Mucosa of rectum (tissue), 2 donors: ENCODE data around the gene ANKMY1.

ENCODE experiments used
- H3K27ac ChIP-seq, 2 donors: one replicate each; pipeline ENCODE4 v1.7.0; 2013; ENCODE audit warnings: inconsistent platforms in 2 of 2, low read depth in 2 of 2, low read length in 2 of 2
- H3K27me3 ChIP-seq, 2 donors: one replicate each; pipeline ENCODE4 v1.7.0; 2013; ENCODE audit warnings: low read length in 2 of 2; ENCODE audit not compliant: control insufficient read depth in 2 of 2, insufficient read depth in 2 of 2
- H3K36me3 ChIP-seq, 2 donors: one replicate each; pipeline ENCODE4 v1.7.0; 2013; ENCODE audit warnings: low read length in 2 of 2; ENCODE audit not compliant: control insufficient read depth in 2 of 2, insufficient read depth in 2 of 2
- H3K4me1 ChIP-seq, 2 donors: one replicate each; pipeline ENCODE4 v1.7.0; 2013; ENCODE audit warnings: low read length in 2 of 2, mild to moderate bottlenecking in 1 of 2; ENCODE audit not compliant: control insufficient read depth in 2 of 2, insufficient read depth in 2 of 2
- H3K4me3 ChIP-seq, 2 donors: one replicate each; pipeline ENCODE4 v1.7.0; 2013; ENCODE audit warnings: low read length in 2 of 2
- H3K9ac ChIP-seq, 2 donors: one replicate each; pipeline ENCODE4 v1.7.0; 2013; ENCODE audit warnings: low read length in 2 of 2, low read depth in 1 of 2, mild to moderate bottlenecking in 1 of 2
- H3K9me3 ChIP-seq, 2 donors: one replicate each; pipeline ENCODE4 v1.7.0; 2013; ENCODE audit warnings: low read length in 2 of 2; ENCODE audit not compliant: control insufficient read depth in 2 of 2
- donor health status: healthy.
- donor health status: Normal muscosa, but diverticular disease.

The ANKMY1 gene

DNA sequence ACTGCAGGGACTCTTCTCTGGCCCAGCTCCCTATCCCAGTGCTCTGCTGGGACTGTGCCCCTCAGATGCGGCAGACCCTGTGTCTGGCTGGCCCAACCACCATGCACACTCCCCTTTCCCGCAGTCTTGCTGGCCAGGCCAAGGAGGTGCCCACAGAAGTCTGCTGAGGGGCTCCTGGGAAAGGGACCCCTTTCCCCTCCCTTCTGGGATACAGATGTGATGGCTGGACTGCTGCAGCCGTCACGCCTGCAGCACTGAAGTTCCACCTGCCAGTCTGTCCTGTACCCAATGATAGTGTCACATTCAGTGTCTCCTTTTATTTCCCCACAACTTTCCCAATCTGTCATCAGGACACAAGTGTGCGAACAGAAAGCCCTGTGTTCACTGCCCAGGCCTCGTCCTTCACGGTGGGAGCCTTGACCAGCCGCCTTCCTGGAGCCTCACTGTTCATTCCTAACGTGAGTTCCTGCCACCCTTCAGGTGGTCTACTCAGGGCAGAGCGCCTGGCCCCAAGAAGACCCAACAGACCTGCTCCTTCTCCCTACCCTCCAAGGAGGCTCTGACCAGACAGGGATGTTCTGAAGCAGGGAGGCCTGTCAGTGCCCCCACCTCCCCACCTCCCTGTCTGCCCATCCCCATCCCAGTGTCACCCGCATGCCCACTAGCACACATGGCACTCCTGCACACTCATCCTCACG lies 47.1 kb downstream of the ANKMY1 start:
- Histone ChIP-seq H3K4me3 (no peak overlapping the region), H3K4me1 (no peaks in the 10 kb centered on the region), H3K27ac (no peak overlapping the region), H3K36me3 (peaks cover 0 to 14% of the 10 kb centered on the region in 2 donors), H3K9ac (no peak overlapping the region), H3K9me3 (no peaks in the 10 kb centered on the region), H3K27me3 (no peaks in the 10 kb centered on the region)

GRCh38 chr2:240509667-240510512 lies 47.9 kb downstream of the ANKMY1 start:
- H3K36me3 ChIP-seq = peaks cover 0 to 14% of the 10 kb centered on the region in 2 donors
- no peak overlapping the region for H3K4me3 ChIP-seq
- no peak overlapping the region for H3K9ac ChIP-seq
- no peaks in the 10 kb centered on the region for H3K4me1 ChIP-seq
- no peaks in the 10 kb centered on the region for H3K9me3 ChIP-seq
- H3K27me3 ChIP-seq = no peaks in the 10 kb centered on the region
- H3K27ac ChIP-seq = no peak overlapping the region

GRCh38 chr2:240508832-240509545 lies 48.8 kb downstream of the ANKMY1 start:
- Histone ChIP-seq H3K4me1 (no peaks in the 10 kb centered on the region), H3K27ac (no peak overlapping the region), H3K9ac (no peak overlapping the region), H3K4me3 (no peak overlapping the region), H3K36me3 (peaks cover 0 to 16% of the 10 kb centered on the region in 2 donors), H3K27me3 (no peaks in the 10 kb centered on the region), H3K9me3 (no peaks in the 10 kb centered on the region)

DNA sequence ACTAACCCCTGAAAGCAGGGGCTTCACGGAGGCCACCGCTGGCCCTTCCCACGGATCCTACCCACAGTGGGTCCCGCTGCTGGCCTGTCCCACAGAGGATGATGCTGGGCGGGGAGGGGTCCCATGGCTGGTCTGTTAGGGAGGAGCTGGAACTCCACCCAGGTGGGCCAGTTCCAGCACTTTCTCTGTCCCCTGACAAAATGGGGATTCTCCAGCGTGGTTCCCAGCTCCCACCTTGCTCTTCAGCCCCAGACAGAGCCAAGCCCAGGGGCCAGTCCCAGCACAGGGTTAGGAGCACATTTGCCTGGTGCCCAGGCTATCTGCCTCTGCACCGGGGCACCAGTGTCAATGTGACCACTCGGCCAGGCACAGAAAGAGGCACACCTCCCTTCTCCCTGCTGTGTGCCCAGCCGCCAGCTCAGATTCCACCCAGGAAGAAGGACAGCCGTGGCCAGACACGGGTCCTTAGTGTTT lies 50.0 kb downstream of the ANKMY1 start:
- no peak overlapping the region for H3K9ac ChIP-seq
- H3K4me3 ChIP-seq = no peak overlapping the region
- no peaks in the 10 kb centered on the region for H3K27me3 ChIP-seq
- H3K4me1 ChIP-seq = no peaks in the 10 kb centered on the region
- H3K27ac ChIP-seq = no peak overlapping the region
- H3K9me3 ChIP-seq = no peaks in the 10 kb centered on the region
- peaks cover 0 to 18% of the 10 kb centered on the region in 2 donors for H3K36me3 ChIP-seq

DNA sequence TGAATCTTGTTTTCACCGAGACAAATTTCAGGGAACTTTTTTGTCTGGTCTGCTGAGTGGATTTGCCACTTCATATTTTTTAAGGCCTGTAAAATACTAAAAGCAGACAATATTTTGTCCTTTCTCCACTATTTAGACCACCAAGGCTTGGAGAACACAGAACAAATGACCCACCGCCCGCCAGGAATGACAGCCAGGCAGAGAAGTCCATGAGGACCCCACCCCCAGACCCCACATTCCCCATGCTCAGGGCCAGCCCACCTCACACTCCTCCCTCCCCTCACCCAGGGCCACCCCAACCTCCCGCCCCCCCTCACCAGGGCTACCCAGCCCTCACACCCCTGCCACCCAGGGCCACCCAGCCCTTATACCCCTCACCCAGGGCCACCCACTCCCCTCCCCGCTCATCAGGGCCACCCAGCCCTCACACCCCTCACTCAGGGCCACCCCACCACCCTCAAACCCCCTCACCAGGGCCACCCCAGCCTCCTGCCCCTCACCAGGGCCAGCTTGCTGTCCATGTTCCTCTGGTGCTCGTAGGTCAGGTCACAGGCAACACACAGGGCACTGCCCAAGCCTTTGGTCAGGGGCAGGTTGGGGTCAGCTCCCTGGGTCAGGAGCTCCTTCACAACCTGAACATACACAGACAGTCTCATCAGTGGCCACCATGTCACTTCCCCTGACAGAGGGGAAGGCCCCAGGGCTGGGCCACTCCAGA lies 50.6 kb downstream of the ANKMY1 start:
- no peaks in the 10 kb centered on the region for H3K27me3 ChIP-seq
- H3K36me3 ChIP-seq = peaks cover 0 to 13% of the 10 kb centered on the region in 2 donors
- no peak overlapping the region for H3K4me3 ChIP-seq
- H3K9ac ChIP-seq = no peak overlapping the region
- H3K4me1 ChIP-seq = no peaks in the 10 kb centered on the region
- no peaks in the 10 kb centered on the region for H3K9me3 ChIP-seq
- H3K27ac ChIP-seq = no peak overlapping the region

GRCh38 chr2:240506406-240507059 lies 51.3 kb downstream of the ANKMY1 start:
- no peak overlapping the region for H3K27ac ChIP-seq
- H3K4me3 ChIP-seq = no peak overlapping the region
- no peaks in the 10 kb centered on the region for H3K27me3 ChIP-seq
- H3K9me3 ChIP-seq = no peaks in the 10 kb centered on the region
- H3K4me1 ChIP-seq = no peaks in the 10 kb centered on the region
- no peak overlapping the region for H3K9ac ChIP-seq
- H3K36me3 ChIP-seq = peaks cover 0 to 13% of the 10 kb centered on the region in 2 donors

- Histone ChIP-seq H3K27me3 (no peaks in the 10 kb centered on the region), H3K9me3 (no peaks in the 10 kb centered on the region), H3K4me3 (no peak overlapping the region), H3K27ac (no peak overlapping the region), H3K36me3 (peaks cover 0 to 13% of the 10 kb centered on the region in 2 donors), H3K4me1 (no peaks in the 10 kb centered on the region), H3K9ac (no peak overlapping the region)
Measured at GRCh38 chr2:240505910-240506309, 51.9 kb downstream of the ANKMY1 start.

GRCh38 chr2:240503848-240504247 lies 53.9 kb downstream of the ANKMY1 start:
- no peak overlapping the region for H3K9ac ChIP-seq
- no peak overlapping the region for H3K27ac ChIP-seq
- no peaks in the 10 kb centered on the region for H3K4me1 ChIP-seq
- H3K27me3 ChIP-seq = no peaks in the 10 kb centered on the region
- peaks cover 0 to 12% of the 10 kb centered on the region in 2 donors for H3K36me3 ChIP-seq
- H3K4me3 ChIP-seq = no peak overlapping the region
- no peaks in the 10 kb centered on the region for H3K9me3 ChIP-seq

- H3K27me3 ChIP-seq = no peaks in the 10 kb centered on the region
- H3K27ac ChIP-seq = no peak overlapping the region
- peaks cover 0 to 9% of the 10 kb centered on the region in 2 donors for H3K36me3 ChIP-seq
- no peak overlapping the region for H3K4me3 ChIP-seq
- no peaks in the 10 kb centered on the region for H3K4me1 ChIP-seq
- no peaks in the 10 kb centered on the region for H3K9me3 ChIP-seq
- H3K9ac ChIP-seq = no peak overlapping the region
Measured at GRCh38 chr2:240503375-240503774, 54.4 kb downstream of the ANKMY1 start.
